Stimulated activated CD8-positive, alpha-beta memory T cell treated with anti-CD3 and anti-CD28 coated beads, Interleukin-12 subunit alpha, Interleukin-12 subunit beta, amount 100 ng/mL, for 1 hour (primary cell): ENCODE results near the gene WNK1.
"Not testable (repeated sequence)": the region's sequence is repeated elsewhere in the genome, so short reads cannot be mapped to it uniquely, and the experiment has no call there.

Experiments used
- DNase-seq: peaks from one replicate; pipeline ENCODE4 v3.0.0-alpha.2; 2020; ENCODE audit warnings: low read depth

Gene WNK1

GRCh38 chr12:779745-780734 is 27.7 kb downstream of the WNK1 start:
- no peak for DNase-seq

- DNase-seq: no peak
Measured at GRCh38 chr12:780750-781379, 28.5 kb downstream of the WNK1 start.

- no peak for DNase-seq
Measured at GRCh38 chr12:785706-786105, 33.3 kb downstream of the WNK1 start.

GRCh38 chr12:788288-788687 is 35.9 kb downstream of the WNK1 start:
- DNase-seq: no peak

DNA sequence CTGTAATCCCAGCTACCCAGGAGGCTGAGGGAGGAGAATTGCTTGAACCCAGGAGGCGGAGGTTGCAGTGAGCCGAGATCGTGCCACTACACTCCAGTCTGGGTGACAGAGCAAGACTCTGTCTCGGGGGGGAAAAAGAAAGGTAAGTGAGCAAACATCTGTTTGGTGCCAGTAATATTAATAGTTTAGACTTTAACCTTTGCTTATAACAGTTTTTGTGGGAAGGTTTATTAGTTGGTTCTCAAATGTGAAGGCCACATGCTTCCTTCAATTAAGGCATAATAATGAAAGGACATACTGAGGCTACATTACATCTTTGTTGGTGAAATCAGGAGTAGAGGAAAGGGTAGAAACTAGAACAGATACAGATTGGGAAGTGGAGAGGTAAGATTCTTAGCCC is 36.4 kb downstream of the WNK1 start:
- DNase-seq: not testable (repeated sequence)

- DNase-seq: no peak
Measured at GRCh38 chr12:789852-790563, 37.6 kb downstream of the WNK1 start.

GRCh38 chr12:790608-791007 is 38.2 kb downstream of the WNK1 start:
- DNase-seq: no peak

DNA sequence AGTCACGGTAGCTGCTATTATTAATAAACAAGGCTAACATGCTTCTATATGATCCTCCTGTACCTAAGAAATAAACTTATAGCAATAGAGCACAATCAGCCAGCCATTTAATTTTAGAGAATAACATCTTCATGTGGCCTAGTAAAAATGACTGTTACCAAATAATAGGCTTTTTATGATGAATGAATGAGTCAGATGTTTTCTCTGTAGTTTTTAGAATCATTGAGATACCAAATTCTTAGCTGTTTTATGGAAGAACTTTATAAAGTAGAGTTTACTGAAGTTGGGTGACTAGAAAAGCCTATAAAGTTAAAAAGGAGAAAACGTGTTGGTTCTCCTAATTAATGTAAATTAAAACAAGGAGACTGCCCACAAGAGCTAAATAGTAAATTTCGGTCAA is 40.7 kb downstream of the WNK1 start:
- DNase-seq: no peak

DNA sequence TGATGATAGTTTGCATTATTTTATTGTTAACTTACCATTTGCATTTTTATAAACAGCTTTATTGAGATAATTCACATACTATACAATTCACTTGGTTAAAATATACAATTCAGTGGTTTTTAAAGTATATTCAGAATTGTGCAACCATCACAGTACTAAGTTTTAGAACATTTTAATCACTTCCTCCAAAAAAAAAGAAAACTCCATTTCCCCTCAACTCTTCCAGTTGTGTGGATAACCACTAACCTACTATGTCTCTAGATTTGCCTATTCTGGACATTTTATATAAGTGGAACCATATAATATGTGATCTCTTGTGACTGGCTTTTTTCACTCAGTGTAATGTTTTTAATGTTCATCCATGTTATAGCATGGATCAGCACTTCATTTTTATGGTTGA is 41.3 kb downstream of the WNK1 start:
- DNase-seq: no peak

- DNase-seq: peak; percentile 25
Measured at GRCh38 chr12:795305-795704, 42.9 kb downstream of the WNK1 start.

DNA sequence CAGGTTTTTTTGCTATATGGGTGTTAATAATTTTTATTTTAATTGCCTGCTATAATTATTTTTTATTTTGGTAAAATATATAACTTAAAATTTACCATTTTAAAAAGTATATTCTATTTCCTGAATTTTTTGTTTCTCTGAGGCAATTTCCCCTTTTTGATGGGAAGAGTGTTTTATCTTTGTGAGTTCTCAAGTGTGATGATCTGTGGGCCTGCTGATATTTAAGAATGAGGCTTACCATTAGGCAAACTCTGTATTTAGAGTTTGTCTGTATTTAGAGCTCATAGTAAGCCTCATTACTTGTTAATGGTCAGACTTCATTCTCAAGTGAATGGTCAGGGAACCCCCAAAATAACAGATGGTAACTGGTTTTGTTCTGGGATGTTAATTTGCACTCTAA is 48.0 kb downstream of the WNK1 start:
- DNase-seq: no peak

GRCh38 chr12:802242-803120 is 50.1 kb downstream of the WNK1 start:
- DNase-seq: no peak

DNA sequence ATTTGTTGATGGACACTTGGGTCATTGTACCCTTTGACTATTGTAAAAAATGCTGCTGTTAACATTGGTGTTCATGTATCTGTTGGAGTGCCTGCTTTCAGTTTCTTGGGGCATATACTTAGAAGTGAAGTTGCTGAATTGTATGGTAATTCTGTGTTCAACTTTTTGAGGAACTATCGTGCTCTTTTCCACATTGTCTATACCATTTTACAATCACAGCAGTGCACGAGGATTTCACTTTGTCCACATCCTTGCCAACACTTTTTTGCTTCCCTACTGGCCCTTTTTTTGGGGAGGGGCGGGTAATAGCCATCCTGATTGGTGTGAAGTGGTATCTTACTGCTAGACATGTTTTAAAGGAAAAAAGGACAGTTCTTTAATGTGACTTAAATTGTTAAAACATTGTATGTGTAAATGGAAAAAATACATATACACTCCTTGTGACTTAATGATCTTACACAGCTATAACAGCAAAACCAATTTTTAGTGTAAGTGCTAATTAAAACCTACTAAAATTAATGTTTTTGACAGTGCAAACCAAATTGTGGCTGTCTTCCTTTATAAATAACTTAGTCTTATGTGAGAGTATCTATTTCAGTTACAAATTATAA is 52.7 kb downstream of the WNK1 start:
- DNase-seq: no peak

DNA sequence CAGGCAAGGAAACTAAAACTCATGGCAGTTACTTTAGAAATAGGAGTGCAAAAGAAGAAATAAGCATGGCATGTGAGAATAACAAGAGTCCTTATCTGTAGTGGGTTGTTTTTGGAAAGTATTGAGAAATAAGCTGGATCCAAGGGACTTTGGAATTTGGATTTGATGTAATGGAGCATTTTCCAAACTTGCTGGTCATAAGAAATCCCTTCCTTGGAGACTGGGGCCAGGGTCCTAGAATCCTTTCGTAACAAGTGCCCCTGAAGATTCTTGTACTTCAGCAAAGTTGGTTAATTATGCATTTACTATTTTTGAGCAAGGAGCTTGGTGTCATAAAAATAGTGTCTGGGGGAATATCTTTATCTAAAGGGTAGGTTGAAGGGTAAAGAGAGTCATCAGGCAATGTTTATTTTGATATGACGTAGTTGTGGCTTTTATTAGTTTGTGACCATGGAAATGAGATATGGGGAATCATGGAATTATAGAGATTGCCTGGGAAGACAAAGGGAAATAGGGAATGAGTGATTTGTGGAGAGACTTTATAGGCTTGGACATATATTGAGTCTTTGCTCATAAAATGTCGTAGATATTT is 53.9 kb downstream of the WNK1 start:
- DNase-seq: no peak

DNA sequence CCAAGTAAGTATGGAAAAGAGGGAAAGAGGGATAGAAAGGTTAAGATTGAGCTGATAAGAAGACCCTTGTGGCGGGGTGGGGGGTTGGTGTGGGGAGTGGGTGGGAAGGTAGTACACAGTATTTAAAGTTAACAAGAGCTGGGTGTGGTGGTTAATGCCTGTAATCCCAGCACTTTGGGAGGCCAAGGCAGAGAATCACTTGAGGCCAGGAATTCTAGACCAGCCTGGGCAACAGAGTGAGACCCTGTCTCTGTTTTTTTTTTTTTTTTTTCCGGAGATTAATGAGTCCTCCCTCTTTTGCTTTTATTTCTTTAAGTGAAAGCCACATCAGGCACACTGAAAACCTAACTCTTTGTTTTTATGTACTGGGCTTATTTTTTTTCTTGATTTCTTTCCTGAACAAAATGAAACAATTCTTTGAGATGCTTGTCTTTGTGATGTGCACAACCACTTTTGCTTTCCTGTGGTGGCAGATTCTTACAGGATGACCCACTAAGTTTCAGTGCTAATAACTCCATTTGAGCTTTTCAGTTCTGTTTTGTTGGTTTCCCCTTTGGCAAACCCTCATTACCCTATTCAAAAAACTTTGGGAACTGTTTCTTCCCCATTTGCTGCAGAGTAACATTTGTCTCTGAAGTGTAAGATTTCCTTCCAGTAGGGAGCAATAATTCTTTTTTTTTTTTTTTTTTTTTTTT is 54.8 kb downstream of the WNK1 start:
- no peak for DNase-seq

DNA sequence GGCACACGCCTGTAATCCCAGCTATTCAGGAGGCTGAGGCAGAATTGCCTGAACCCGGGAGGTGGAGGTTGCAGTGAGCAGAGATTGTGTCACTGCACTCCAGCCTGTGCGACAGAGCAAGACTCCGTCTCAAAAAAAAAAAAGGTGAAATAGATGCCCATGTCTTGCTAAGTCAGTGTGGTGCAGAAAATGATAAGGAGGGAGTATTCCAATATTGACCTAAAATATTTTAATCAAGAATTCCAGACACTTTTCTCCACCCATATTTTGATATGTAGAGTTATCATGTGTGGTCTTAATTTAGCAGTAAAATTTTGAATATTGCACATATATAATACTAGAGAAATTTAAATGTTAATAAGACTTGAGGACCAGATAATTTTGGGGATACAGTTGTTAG is 57.7 kb downstream of the WNK1 start:
- no peak for DNase-seq

DNA sequence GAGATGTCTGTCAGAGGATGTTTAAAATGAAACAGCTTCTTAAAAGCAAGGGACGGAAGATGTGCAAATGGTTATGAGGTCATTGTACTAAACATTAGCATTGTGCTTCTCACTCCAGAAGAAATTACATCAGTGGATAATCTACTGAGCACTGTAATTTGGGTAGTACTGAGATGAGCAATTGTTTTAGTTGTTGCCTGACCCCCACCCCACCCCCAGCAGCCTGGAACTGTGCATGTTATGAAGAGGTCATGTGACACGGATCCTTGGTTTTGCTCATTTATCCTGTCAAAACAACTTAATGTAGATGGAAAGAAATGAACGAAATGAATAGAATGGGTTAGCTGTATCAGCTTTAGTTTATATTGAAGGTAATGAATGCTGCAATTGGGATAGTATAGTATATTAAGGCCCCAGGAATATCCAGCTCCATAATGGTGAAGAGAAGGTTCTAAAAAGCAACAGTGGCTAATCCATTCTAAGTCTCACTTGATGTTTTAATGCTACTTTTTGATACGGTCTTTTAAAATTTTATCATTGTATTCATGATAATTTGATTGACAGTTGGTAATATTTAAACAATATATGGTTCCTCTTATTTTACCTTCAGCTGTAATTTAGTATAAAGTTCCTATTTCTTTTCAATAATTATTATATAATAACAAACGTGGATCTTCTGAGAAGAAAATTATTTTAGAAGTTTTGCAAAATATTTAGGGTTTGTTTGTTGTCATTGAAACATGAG is 58.5 kb downstream of the WNK1 start:
- DNase-seq: no peak

DNA sequence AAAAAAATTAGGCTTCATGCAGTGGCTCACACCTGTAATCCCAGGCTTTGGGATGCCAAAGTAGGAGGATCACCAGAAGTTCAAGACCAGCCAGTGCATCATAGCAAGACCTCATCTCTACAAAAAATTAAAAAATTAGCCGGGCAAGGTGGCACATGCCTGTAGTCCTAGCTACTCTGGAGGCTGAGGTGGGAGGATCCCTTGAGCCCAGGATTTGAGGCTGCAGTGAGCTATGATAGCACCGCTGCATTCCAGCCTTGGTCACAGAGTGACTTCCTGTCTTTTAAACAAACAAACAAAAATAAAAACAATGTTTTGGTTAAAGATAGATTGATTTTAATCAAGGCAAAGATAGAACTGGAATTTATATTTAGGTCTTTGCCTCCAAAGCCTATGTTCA is 60.6 kb downstream of the WNK1 start:
- no peak for DNase-seq

DNA sequence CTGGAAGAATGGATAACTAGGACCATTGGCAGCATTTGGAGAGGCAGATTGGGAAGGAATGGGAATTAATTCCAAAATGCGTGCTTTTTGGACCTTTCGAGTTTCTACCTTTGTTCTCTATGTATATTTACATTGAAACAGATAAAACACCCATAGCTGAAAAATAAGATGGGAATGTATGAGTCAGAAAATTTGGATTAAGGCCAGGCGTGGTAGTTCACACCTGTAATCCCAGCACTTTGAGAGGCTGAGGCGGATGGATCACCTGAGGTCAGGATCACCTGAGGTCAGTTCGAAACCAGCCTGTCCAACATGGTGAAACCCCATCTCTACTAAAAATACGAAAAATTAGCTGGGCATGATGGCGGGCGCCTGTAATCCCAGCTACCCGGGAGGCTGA is 65.1 kb downstream of the WNK1 start:
- not testable (repeated sequence) for DNase-seq
